Mucosa of rectum (tissue), 2 donors: ENCODE results near the gene ZDHHC7.

Source experiments
- H3K27ac ChIP-seq, 2 donors: one replicate each; pipeline ENCODE4 v1.7.0; 2013; ENCODE audit warnings: inconsistent platforms in 2 of 2, low read depth in 2 of 2, low read length in 2 of 2
- H3K27me3 ChIP-seq, 2 donors: one replicate each; pipeline ENCODE4 v1.7.0; 2013; ENCODE audit warnings: low read length in 2 of 2; ENCODE audit not compliant: control insufficient read depth in 2 of 2, insufficient read depth in 2 of 2
- H3K36me3 ChIP-seq, 2 donors: one replicate each; pipeline ENCODE4 v1.7.0; 2013; ENCODE audit warnings: low read length in 2 of 2; ENCODE audit not compliant: control insufficient read depth in 2 of 2, insufficient read depth in 2 of 2
- H3K4me1 ChIP-seq, 2 donors: one replicate each; pipeline ENCODE4 v1.7.0; 2013; ENCODE audit warnings: low read length in 2 of 2, mild to moderate bottlenecking in 1 of 2; ENCODE audit not compliant: control insufficient read depth in 2 of 2, insufficient read depth in 2 of 2
- H3K4me3 ChIP-seq, 2 donors: one replicate each; pipeline ENCODE4 v1.7.0; 2013; ENCODE audit warnings: low read length in 2 of 2
- H3K9ac ChIP-seq, 2 donors: one replicate each; pipeline ENCODE4 v1.7.0; 2013; ENCODE audit warnings: low read length in 2 of 2, low read depth in 1 of 2, mild to moderate bottlenecking in 1 of 2
- H3K9me3 ChIP-seq, 2 donors: one replicate each; pipeline ENCODE4 v1.7.0; 2013; ENCODE audit warnings: low read length in 2 of 2; ENCODE audit not compliant: control insufficient read depth in 2 of 2
- donor health status: healthy.
- donor health status: Normal muscosa, but diverticular disease.

Gene ZDHHC7

DNA sequence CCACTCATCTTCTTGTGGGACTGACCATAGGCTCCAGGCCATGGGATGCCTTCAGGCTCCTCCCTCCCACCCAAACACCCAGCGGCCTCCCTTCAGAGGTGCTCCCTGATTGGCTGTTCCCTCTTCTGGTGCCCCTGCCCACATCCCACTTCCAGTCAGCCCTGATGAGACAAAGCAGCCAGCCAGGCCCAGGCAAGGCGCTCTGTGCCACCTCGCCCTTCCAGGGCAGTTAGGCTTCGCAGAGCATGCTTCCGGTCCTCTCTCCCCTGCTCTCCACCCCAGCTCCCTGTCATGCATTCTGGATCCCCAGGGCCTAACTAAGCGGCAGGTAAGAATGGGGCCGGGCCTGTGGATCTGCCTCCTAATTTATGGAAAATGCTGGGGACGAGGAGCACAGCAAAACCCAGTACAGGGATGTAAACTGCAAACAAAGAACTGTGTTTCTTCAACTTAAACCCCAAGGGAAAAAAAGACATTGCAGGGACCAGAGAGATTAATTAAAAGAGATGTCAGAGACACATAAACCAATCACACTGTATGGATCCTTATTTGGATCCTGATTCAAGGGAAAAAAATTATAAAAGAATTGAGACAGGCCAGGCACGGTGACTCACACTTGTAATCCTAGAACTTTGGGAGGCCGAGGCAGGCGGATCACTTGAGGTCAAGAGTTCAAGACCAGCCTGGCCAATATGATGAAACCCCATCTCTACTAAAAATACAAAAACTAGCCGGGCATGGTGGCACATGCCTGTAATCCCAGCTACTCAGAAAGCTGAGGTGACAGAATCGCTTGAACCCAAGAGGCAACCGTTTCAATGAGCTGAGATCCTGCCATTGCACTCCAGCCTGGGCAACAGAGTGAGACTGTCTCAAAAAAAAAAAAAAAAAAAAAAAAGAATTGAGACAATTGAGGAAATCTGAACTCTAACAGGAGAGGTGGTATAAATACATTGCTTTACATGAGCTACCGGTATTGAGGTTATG is 26.0 kb downstream of the ZDHHC7 start:
- Histone ChIP-seq H3K9me3 (no peaks in the 10 kb centered on the region), H3K36me3 (peaks cover 55 to 67% of the 10 kb centered on the region in 2 donors), H3K27me3 (no peaks in the 10 kb centered on the region), H3K4me1 (peaks cover 9% of the 10 kb centered on the region in 2 donors), H3K27ac (peak overlapping the region in 1 of 2 donors; percentile 23), H3K4me3 (no peak overlapping the region), H3K9ac (no peak overlapping the region)

DNA sequence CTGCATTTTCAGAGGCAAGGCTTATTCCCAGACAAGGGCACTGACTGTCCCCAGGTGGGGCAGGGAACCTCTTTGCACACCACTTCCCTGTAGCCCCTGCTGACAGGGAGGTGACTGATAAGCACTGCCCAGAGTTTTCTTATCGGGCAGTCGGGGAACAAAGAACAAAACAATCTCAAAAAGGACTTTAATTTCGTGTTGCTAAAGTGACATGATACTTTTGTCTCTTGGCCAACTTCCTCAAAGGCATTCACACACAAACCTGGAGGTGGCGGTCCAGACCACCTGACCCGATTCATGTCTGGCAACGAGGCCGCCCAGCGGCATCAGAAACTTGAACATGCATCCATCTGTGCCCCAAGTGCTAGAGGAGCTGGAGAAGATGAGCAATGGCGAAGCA is 28.9 kb downstream of the ZDHHC7 start:
- peaks cover 51 to 54% of the 10 kb centered on the region in 2 donors for H3K36me3 ChIP-seq

GRCh38 chr16:84979516-84979915 is 31.8 kb downstream of the ZDHHC7 start:
- Histone ChIP-seq H3K36me3 (peaks cover 63 to 64% of the 10 kb centered on the region in 2 donors), H3K4me3 (no peak overlapping the region), H3K27me3 (no peaks in the 10 kb centered on the region), H3K9ac (no peak overlapping the region), H3K4me1 (peaks cover 7 to 9% of the 10 kb centered on the region in 2 donors), H3K9me3 (no peaks in the 10 kb centered on the region), H3K27ac (no peak overlapping the region)

More for the DNA sequence above, 28.9 kb downstream of the ZDHHC7 start:
- H3K27ac ChIP-seq: peak overlapping the region; percentile 12 to 58
- H3K9me3 ChIP-seq: no peaks in the 10 kb centered on the region
- no peak overlapping the region for H3K4me3 ChIP-seq
- H3K9ac ChIP-seq: peak overlapping the region; percentile 6 to 23
- peaks cover 7 to 9% of the 10 kb centered on the region in 2 donors for H3K4me1 ChIP-seq
- no peaks in the 10 kb centered on the region for H3K27me3 ChIP-seq

- Histone ChIP-seq H3K4me1 (no peaks in the 10 kb centered on the region), H3K9ac (no peak overlapping the region), H3K4me3 (no peak overlapping the region), H3K9me3 (no peaks in the 10 kb centered on the region), H3K27ac (no peak overlapping the region), H3K27me3 (no peaks in the 10 kb centered on the region), H3K36me3 (peaks cover 58 to 63% of the 10 kb centered on the region in 2 donors)
Measured at GRCh38 chr16:84976644-84977400, 34.5 kb downstream of the ZDHHC7 start.

GRCh38 chr16:84975522-84975921 is 35.8 kb downstream of the ZDHHC7 start:
- H3K4me1 ChIP-seq: no peaks in the 10 kb centered on the region
- no peaks in the 10 kb centered on the region for H3K27me3 ChIP-seq
- no peak overlapping the region for H3K9ac ChIP-seq
- H3K4me3 ChIP-seq: no peak overlapping the region
- peaks cover 47 to 50% of the 10 kb centered on the region in 2 donors for H3K36me3 ChIP-seq
- no peak overlapping the region for H3K27ac ChIP-seq
- H3K9me3 ChIP-seq: no peaks in the 10 kb centered on the region

- H3K9ac ChIP-seq: no peak overlapping the region
- no peaks in the 10 kb centered on the region for H3K27me3 ChIP-seq
- no peak overlapping the region for H3K27ac ChIP-seq
- H3K4me3 ChIP-seq: no peak overlapping the region
- no peaks in the 10 kb centered on the region for H3K4me1 ChIP-seq
- H3K9me3 ChIP-seq: no peaks in the 10 kb centered on the region
- H3K36me3 ChIP-seq: peaks cover 47 to 48% of the 10 kb centered on the region in 2 donors
Measured at GRCh38 chr16:84975066-84975465, 36.3 kb downstream of the ZDHHC7 start.

GRCh38 chr16:84973776-84974523 is 37.4 kb downstream of the ZDHHC7 start:
- no peaks in the 10 kb centered on the region for H3K27me3 ChIP-seq
- no peaks in the 10 kb centered on the region for H3K4me1 ChIP-seq
- H3K9me3 ChIP-seq: no peaks in the 10 kb centered on the region
- peaks cover 39 to 43% of the 10 kb centered on the region in 2 donors for H3K36me3 ChIP-seq
- no peak overlapping the region for H3K9ac ChIP-seq
- H3K27ac ChIP-seq: no peak overlapping the region
- no peak overlapping the region for H3K4me3 ChIP-seq

- no peak overlapping the region for H3K4me3 ChIP-seq
- H3K36me3 ChIP-seq: peaks cover 37 to 42% of the 10 kb centered on the region in 2 donors
- H3K27ac ChIP-seq: no peak overlapping the region
- no peaks in the 10 kb centered on the region for H3K9me3 ChIP-seq
- H3K4me1 ChIP-seq: no peaks in the 10 kb centered on the region
- H3K27me3 ChIP-seq: no peaks in the 10 kb centered on the region
- H3K9ac ChIP-seq: no peak overlapping the region
Measured at GRCh38 chr16:84973236-84973635, 38.1 kb downstream of the ZDHHC7 start.

DNA sequence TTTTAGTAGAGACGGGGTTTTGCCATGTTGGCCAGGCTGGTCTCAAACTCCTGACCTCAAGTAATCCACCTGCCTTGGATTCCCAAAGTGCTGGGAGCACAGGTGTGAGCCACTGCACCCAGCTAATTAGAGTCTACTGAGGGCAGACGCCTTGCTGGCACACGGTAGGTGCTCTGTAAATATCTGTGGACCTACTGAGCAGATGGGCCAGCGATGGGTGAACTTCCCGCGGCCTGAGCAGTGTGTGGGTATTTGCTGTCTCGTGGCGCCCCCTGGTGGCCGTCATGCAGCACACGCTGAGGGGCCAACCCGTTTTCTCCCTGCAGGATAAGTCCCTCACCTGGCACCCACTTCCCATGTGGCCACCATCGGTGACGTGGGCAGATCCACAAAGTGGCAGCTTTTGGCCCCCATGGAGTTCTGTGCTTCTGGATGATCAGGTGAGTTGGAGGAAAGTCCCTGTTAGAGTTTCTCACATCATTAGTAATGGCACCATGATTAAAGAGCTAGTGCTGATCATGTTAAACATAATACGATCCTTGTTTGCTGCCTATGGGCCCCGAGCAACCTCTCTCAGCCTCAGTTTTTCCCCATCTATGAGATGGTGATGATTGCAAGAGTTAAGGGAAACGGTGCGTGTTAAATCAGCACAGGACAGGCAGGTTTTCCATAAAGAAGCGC is 40.7 kb downstream of the ZDHHC7 start:
- Histone ChIP-seq H3K9ac (no peak overlapping the region), H3K4me3 (no peak overlapping the region), H3K4me1 (no peaks in the 10 kb centered on the region), H3K9me3 (no peaks in the 10 kb centered on the region), H3K27me3 (no peaks in the 10 kb centered on the region), H3K27ac (no peak overlapping the region), H3K36me3 (peaks cover 12 to 18% of the 10 kb centered on the region in 2 donors)
